ENCODE data around the gene TMPRSS5. TPM values are rescaled to one million over a fixed set of nuclear protein-coding genes. Genes with fewer than 3 reads are reported as not detected.
"Not testable (repeated sequence)": the region's sequence is repeated elsewhere in the genome, so short reads cannot be mapped to it uniquely, and the experiment has no call there.

Gene TMPRSS5
- total RNA-seq, 1 donor from 2014 or later = 0.48 TPM

DNA sequence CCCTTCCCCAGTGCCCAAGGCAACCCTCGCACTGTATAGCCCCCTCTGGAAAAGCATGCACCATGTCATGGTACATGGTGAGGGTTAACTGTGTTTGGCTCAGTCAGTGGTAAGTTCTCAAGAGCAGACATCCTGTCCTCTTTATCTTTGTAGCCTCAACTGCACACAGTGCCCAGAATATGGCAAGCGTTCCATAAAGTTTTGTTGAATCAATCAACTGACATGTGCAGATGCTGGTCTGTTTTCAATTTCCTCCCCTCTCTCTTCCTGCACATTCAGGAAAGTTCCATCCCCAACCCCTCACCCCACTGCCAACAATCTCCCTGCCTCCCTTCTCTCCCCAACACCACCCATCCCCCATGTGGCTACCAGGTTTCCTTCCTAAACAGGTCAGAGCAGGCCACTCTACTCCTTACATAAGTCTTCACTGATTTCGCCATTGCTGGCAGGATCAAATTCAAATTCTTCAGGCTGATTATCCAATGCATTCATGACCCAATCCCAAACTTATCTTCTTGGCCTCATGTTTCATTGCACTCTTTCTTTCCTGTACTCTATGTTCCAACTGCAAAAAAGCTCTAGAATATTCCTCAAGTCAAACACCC is 15.5 kb upstream of the TMPRSS5 start:
- Mint-ChIP-seq H3K27ac (no peak overlapping the region), H3K9me3 (peaks cover 5% of the 10 kb centered on the region), H3K36me3 (ENCODE audit: low read depth) (no peaks in the 10 kb centered on the region), H3K4me3 (ENCODE audit: low read depth) (no peak overlapping the region), H3K4me1 (ENCODE audit: low read depth) (peaks cover 3% of the 10 kb centered on the region), H3K27me3 (ENCODE audit: low read depth) (no peaks in the 10 kb centered on the region)
- no peak for DNase-seq (ENCODE audit: low spot score)
- intact Hi-C loops (cut with micrococcal nuclease) = no loop called here

DNA sequence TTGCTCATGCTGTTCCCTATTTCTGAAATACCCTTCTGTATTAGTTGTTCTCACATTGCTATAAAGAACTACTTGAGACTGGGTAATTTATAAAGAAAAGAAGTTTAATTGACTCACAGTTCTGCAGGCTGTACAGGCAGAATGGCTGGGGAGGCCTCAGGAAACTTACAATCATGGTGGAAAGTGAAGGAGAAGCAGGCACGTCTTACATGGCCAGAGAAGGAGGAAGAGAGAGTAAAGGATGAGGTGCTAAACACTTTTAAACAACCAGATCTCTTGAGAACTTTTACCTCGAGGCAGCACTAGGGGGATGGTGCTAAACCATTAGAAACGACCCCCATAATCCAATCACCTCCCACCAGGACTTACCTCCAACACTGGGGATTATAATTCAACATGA is 14.4 kb upstream of the TMPRSS5 start:
- H3K4me1 Mint-ChIP-seq (ENCODE audit: low read depth); H3K4me3 Mint-ChIP-seq (ENCODE audit: low read depth); H3K9me3 Mint-ChIP-seq; H3K27ac Mint-ChIP-seq; intact Hi-C loops (cut with micrococcal nuclease); H3K36me3 Mint-ChIP-seq (ENCODE audit: low read depth); DNase-seq (ENCODE audit: low spot score); H3K27me3 Mint-ChIP-seq (ENCODE audit: low read depth): not testable (repeated sequence)

DNA sequence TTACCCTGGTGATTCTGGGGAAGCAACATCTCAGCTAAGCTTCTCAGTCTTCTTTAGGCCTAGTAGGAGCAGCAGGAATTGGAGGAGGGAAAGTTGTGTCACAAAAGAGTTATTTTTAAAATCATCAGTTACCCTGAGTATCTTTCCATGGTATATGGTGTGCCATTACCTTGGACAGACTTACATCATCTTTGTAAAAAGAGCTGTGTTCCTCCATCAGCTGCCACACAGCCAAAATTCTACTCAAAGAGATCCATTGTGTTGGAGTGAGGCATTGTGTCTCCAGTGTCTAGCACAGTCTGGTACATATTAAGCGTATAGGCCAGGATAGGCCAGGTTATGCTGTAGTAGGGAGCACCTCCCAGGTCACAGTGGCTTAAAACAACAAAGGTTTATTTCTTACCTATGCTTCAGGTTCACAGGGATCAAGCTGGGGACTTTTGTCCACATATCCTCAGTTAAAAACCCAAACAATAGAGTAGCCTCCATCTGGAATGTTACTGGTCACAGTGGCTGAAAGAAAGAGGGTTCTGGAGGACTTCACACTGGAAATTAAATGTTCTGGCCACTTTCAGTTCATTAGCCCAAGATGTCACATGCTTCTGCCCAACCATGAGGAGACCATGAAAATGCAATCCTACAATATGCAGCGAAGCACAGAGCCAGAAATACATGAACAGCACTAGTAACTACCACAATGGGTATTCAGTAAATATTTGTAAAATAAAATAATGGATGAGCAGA is 9.9 kb upstream of the TMPRSS5 start:
- H3K36me3 Mint-ChIP-seq (ENCODE audit: low read depth) = no peaks in the 10 kb centered on the region
- H3K4me3 Mint-ChIP-seq (ENCODE audit: low read depth) = no peak overlapping the region
- H3K9me3 Mint-ChIP-seq = peaks cover 5% of the 10 kb centered on the region
- H3K4me1 Mint-ChIP-seq (ENCODE audit: low read depth) = no peaks in the 10 kb centered on the region
- H3K27me3 Mint-ChIP-seq (ENCODE audit: low read depth) = no peaks in the 10 kb centered on the region
- intact Hi-C loops (cut with micrococcal nuclease) = no loop called here
- no peak for DNase-seq (ENCODE audit: low spot score)
- H3K27ac Mint-ChIP-seq = no peak overlapping the region

DNA sequence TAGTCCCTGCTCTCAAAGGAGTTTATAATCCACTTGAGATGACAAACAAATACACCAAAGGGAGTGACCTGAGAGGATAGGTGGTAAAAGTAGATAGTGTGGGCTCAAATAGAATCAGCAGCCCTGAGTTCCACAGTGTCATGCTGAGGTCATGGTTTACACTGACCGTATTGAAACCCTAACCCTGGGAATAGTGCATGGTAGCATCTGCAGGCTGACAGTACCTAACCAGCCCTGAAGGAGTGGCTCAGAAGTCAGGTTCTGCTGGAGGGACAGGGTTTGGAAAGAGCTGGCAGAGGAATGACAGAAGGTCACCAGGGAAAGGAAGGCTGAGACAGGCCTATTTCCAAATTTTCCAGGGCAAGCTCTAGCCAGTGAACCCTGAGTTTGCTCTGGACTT is 9.2 kb upstream of the TMPRSS5 start:
- Mint-ChIP-seq H3K4me3 (ENCODE audit: low read depth) (no peak overlapping the region), H3K9me3 (peaks cover 5% of the 10 kb centered on the region), H3K36me3 (ENCODE audit: low read depth) (no peaks in the 10 kb centered on the region), H3K4me1 (ENCODE audit: low read depth) (no peaks in the 10 kb centered on the region), H3K27me3 (ENCODE audit: low read depth) (no peaks in the 10 kb centered on the region), H3K27ac (no peak overlapping the region)
- no peak for DNase-seq (ENCODE audit: low spot score)
- intact Hi-C loops (cut with micrococcal nuclease) = no loop called here

DNA sequence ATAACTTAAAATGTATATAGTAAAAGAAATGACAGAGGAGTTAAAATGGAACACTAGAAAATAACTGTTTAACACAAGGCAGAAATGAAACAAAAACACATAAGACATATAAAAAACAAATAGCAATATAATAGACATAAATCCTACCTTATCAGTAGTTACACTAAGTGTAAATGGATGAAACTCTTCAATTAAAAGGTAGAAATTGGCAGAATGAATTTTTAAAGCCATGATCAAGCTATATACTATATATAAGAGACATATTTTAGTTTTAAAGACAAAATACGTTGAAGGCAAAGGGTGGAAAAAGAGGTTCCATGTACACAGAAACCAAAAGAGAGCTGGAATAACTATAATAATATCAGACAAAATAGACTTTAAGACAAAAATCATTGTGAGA is 4.9 kb upstream of the TMPRSS5 start:
- no peak overlapping the region for H3K4me3 Mint-ChIP-seq (ENCODE audit: low read depth)
- peaks cover 2% of the 10 kb centered on the region for H3K27me3 Mint-ChIP-seq (ENCODE audit: low read depth)
- peaks cover 21% of the 10 kb centered on the region for H3K9me3 Mint-ChIP-seq
- H3K27ac Mint-ChIP-seq = no peak overlapping the region
- no peak for DNase-seq (ENCODE audit: low spot score)
- intact Hi-C loops (cut with micrococcal nuclease) = no loop called here
- H3K36me3 Mint-ChIP-seq (ENCODE audit: low read depth) = peaks cover 3% of the 10 kb centered on the region
- H3K4me1 Mint-ChIP-seq (ENCODE audit: low read depth) = no peaks in the 10 kb centered on the region

DNA sequence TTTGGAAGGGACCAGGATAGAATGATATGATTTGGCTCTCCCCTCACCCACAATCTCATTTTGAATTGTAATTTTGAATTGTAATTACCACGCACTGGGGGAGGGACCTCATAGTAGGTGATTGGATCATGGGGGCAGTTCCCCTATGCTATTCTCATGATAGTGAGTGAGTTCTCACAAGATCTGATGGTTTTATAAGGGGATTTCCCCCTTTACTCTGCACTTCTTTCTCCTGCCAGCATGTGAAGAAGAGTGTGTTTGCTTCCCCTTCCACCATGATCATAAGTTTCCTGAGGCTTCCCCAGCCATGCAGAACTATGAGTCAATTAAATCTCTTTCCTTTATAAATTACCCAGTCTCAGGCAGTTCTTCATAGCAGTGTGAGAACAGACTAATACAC is 2.6 kb downstream of the TMPRSS5 start:
- peaks cover 23% of the 10 kb centered on the region for H3K9me3 Mint-ChIP-seq

DNA sequence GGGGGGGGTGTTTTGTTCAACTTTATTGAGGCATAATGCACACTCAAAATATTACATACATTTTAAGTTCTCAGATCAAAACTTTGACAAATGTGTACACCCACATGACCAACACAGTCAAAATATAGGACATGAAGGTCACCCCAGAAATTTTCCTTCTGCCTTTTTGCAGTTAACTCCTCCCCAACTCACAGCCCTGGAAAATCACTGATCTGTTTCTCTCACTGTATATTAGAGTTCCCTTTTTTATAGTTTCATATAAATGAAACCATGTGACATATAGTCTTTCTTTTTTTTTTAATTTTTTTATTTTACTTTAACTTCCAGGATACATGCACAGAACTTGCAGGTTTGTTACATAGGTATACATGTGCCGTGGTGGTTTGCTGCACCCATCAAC is 4.6 kb downstream of the TMPRSS5 start:
- Mint-ChIP-seq H3K4me3 (ENCODE audit: low read depth) (no peak overlapping the region), H3K27ac (no peak overlapping the region), H3K27me3 (ENCODE audit: low read depth) (no peaks in the 10 kb centered on the region), H3K4me1 (ENCODE audit: low read depth) (no peaks in the 10 kb centered on the region), H3K9me3 (peaks cover 12% of the 10 kb centered on the region), H3K36me3 (ENCODE audit: low read depth) (no peaks in the 10 kb centered on the region)
- no peak for DNase-seq (ENCODE audit: low spot score)
- intact Hi-C loops (cut with micrococcal nuclease) = no loop called here

More for the DNA sequence above, 2.6 kb downstream of the TMPRSS5 start:
- H3K27ac Mint-ChIP-seq; H3K4me3 Mint-ChIP-seq (ENCODE audit: low read depth); H3K36me3 Mint-ChIP-seq (ENCODE audit: low read depth); H3K27me3 Mint-ChIP-seq (ENCODE audit: low read depth); intact Hi-C loops (cut with micrococcal nuclease); H3K4me1 Mint-ChIP-seq (ENCODE audit: low read depth); DNase-seq (ENCODE audit: low spot score): not testable (repeated sequence)

DNA sequence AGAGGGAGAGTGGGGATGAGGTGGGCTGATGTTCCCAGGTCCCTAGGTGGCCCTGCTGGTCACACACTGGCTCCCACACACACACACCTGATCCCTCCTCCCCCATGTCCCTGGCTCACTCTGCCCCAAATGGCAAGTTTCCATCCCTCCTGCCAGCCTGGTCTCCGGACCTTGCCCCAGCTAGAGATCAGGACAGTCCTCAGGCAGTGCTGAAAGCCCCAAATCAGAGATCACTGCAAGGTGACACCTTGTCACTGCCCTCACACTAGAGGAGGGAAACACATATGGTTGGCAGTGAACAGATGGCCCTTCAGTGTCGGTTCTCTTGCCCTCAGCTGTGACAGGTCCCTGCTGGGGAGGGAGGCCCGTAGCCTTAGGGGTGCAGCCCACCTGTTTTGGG is 7.6 kb downstream of the TMPRSS5 start:
- H3K4me3 Mint-ChIP-seq (ENCODE audit: low read depth) = no peak overlapping the region
- H3K27ac Mint-ChIP-seq = no peak overlapping the region
- intact Hi-C loops (cut with micrococcal nuclease) = no loop called here
- peaks cover 2% of the 10 kb centered on the region for H3K4me1 Mint-ChIP-seq (ENCODE audit: low read depth)
- H3K9me3 Mint-ChIP-seq = peaks cover 8% of the 10 kb centered on the region
- H3K27me3 Mint-ChIP-seq (ENCODE audit: low read depth) = no peaks in the 10 kb centered on the region
- DNase-seq (ENCODE audit: low spot score) = no peak
- no peaks in the 10 kb centered on the region for H3K36me3 Mint-ChIP-seq (ENCODE audit: low read depth)

DNA sequence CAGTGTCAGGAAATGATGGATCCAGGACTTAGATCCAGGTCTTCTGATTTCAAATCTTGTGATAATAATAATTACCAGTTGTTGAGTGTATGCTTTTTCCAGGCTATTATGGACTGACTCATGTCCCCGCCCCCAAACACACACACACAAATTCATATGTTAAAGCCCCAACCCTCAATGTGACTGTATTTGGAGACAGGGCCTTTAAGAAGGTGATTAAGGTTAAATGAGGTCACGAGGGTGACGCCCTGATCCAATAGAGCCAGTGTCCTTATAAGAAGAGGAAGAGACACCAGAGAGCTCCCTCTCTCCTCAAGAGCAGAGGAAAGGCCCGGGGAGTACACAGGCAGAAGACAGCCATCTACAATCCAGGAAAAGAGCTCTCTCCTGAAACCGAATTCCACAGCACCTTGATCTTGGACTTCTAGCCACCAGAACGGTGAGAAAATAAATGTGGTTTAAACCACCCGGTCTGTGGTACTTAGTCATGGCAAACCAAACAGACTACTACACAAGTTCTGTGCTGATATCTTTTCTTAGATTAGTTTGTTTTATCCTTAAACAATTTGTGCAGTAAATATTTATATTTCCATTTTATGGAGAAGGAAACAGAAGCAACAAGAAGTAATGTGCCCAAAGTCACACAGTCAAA is 8.2 kb downstream of the TMPRSS5 start:
- H3K4me3 Mint-ChIP-seq (ENCODE audit: low read depth) = no peak overlapping the region

DNA sequence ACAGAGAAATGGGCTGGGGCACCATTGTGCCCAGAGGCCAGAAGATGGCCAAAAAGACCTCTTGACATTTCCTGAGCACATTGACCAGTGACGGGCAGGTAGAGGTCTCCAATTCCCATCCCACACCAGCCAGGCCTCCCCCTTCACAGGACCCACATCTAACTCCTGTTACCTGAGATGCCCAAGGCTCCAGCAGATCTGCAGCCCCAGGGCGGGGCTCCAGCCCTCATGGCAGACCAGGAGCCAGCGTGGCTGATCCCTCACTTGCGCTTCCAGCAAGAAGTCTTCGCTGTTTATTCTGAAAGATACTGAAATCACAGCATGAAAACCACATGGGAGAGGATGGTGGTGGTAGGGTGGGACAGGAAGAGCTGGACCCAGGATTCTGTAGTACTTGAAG is 9.0 kb downstream of the TMPRSS5 start:
- H3K27ac Mint-ChIP-seq = no peak overlapping the region
- no peaks in the 10 kb centered on the region for H3K27me3 Mint-ChIP-seq (ENCODE audit: low read depth)
- no peak for DNase-seq (ENCODE audit: low spot score)
- H3K9me3 Mint-ChIP-seq = peaks cover 4% of the 10 kb centered on the region
- H3K4me1 Mint-ChIP-seq (ENCODE audit: low read depth) = peaks cover 2% of the 10 kb centered on the region
- no peaks in the 10 kb centered on the region for H3K36me3 Mint-ChIP-seq (ENCODE audit: low read depth)
- no peak overlapping the region for H3K4me3 Mint-ChIP-seq (ENCODE audit: low read depth)
- intact Hi-C loops (cut with micrococcal nuclease) = no loop called here

More for the DNA sequence above, 8.2 kb downstream of the TMPRSS5 start:
- peaks cover 2% of the 10 kb centered on the region for H3K4me1 Mint-ChIP-seq (ENCODE audit: low read depth)
- no peaks in the 10 kb centered on the region for H3K27me3 Mint-ChIP-seq (ENCODE audit: low read depth)
- peaks cover 4% of the 10 kb centered on the region for H3K9me3 Mint-ChIP-seq
- no peak for DNase-seq (ENCODE audit: low spot score)
- intact Hi-C loops (cut with micrococcal nuclease) = no loop called here
- H3K36me3 Mint-ChIP-seq (ENCODE audit: low read depth) = no peaks in the 10 kb centered on the region
- no peak overlapping the region for H3K27ac Mint-ChIP-seq

DNA sequence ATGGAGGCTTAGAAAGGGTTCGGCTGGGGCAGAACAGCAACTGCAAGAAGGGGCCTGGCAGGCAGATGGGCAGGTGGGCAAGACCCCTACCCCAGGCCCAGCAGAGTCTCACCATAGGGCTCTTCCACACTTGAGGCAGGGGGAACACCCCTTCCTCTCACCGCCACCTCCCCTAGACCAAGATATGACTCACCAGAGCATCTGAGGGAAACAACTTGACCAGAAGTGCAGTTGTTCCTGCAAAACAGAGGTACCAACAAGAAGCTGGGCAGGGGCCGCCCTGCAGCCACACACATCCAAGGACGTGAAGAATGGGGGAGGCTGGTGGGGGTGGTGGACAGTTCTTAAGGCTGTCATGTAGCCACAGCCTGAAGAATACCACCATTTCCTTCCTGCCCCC is 10.9 kb downstream of the TMPRSS5 start:
- Mint-ChIP-seq H3K4me1 (ENCODE audit: low read depth) (peaks cover 9% of the 10 kb centered on the region), H3K4me3 (ENCODE audit: low read depth) (no peak overlapping the region), H3K9me3 (no peaks in the 10 kb centered on the region), H3K27ac (no peak overlapping the region), H3K36me3 (ENCODE audit: low read depth) (no peaks in the 10 kb centered on the region), H3K27me3 (ENCODE audit: low read depth) (no peaks in the 10 kb centered on the region)
- intact Hi-C loops (cut with micrococcal nuclease) = no loop called here
- no peak for DNase-seq (ENCODE audit: low spot score)

DNA sequence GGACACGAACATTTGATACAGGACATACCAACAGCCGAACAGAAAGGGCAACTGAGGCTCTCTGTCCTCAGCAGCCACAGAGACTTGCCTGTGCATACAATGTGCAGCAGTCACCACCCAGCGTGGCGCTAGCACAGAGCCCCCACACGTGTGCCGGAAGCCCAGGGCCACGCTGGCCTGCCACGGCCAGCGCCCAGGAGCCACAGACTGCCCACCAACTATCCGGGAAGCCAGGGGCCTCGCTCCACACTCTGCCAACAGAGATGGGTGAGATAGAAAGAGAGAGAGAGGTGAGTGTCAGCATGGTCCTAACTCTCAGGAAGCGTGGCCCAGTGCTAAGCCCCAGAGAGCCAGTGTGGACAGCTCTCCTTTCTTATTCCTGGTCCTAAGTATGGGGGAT is 11.7 kb downstream of the TMPRSS5 start:
- no peaks in the 10 kb centered on the region for H3K36me3 Mint-ChIP-seq (ENCODE audit: low read depth)
- H3K27me3 Mint-ChIP-seq (ENCODE audit: low read depth) = no peaks in the 10 kb centered on the region
- H3K9me3 Mint-ChIP-seq = no peaks in the 10 kb centered on the region
- H3K4me3 Mint-ChIP-seq (ENCODE audit: low read depth) = no peak overlapping the region
- DNase-seq (ENCODE audit: low spot score) = no peak
- intact Hi-C loops (cut with micrococcal nuclease) = no loop called here
- H3K4me1 Mint-ChIP-seq (ENCODE audit: low read depth) = peaks cover 10% of the 10 kb centered on the region
- no peak overlapping the region for H3K27ac Mint-ChIP-seq

DNA sequence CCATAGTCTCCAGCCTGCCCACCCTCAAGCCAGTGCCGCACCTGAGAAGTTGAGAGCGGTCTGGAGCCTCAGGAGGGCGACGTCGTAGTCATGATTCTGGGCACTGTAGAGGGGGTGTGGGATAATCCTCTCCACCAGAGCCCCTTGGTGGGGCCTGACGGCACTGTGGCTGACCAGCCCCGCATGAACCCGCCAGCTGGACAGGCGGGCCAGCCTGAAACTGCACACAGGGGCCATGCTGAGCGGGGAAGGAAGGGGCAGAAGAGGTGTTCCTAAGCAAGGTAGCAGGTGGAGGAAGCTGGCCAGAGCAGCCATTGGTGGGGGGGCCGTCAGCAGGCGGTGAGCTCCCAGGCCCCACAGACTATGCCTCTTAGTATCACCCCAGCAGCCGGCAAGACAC is 13.1 kb downstream of the TMPRSS5 start:
- no peaks in the 10 kb centered on the region for H3K9me3 Mint-ChIP-seq
- intact Hi-C loops (cut with micrococcal nuclease) = no loop called here
- no peaks in the 10 kb centered on the region for H3K27me3 Mint-ChIP-seq (ENCODE audit: low read depth)
- no peak for DNase-seq (ENCODE audit: low spot score)
- H3K4me3 Mint-ChIP-seq (ENCODE audit: low read depth) = no peak overlapping the region
- H3K27ac Mint-ChIP-seq = no peak overlapping the region
- H3K4me1 Mint-ChIP-seq (ENCODE audit: low read depth) = peaks cover 12% of the 10 kb centered on the region
- H3K36me3 Mint-ChIP-seq (ENCODE audit: low read depth) = no peaks in the 10 kb centered on the region
